PC-3 (cell line): Measurements from ENCODE around the gene KNCN.

ENCODE experiments used
- CTCF ChIP-seq: fragments of 300-600 bp; sonication (generic); conservative IDR thresholded peaks from 2 replicates; pipeline ENCODE4 v1.5.1; 2017; ENCODE audit warnings: antibody characterized with exemption, low read depth, mild to moderate bottlenecking, low read length
- EZH2 ChIP-seq: fragments of 300-600 bp; sonication (generic); IDR thresholded peaks from one replicate; pipeline ENCODE4 v1.6.1; 2017; ENCODE audit warnings: antibody characterized with exemption, mild to moderate bottlenecking, low read length; ENCODE audit not compliant: unreplicated experiment
- EZH2phosphoT487 ChIP-seq: fragments of 300-600 bp; sonication (generic); IDR thresholded peaks from 2 replicates; pipeline ENCODE4 v1.6.1; 2018; ENCODE audit warnings: mild to moderate bottlenecking, antibody characterized with exemption, low read length, borderline replicate concordance

- TF ChIP-seq CTCF (no peak), EZH2 (no peak), EZH2phosphoT487 (no peak)
Measured at GRCh38 chr1:46523496-46524353, 27.7 kb downstream of the KNCN start.
